Measurements from ENCODE around the gene GTSF1L.
A peak's percentile ranks its signal among the peaks of the same experiment; 100 is the strongest.
"Not testable (repeated sequence)": the region's sequence is repeated elsewhere in the genome, so short reads cannot be mapped to it uniquely, and the experiment has no call there.

Gene GTSF1L

GRCh38 chr20:43726811-43727338 is at the start of gene GTSF1L:
Gene GTSF1L (minus strand): TSS chr20:43727002. CDS start chr20:43726694, 308 bp downstream.
- no peak for DNase-seq (ENCODE audit: low spot score)

- no peak for DNase-seq (ENCODE audit: low spot score)
Measured at GRCh38 chr20:43774754-43775153, 48.0 kb upstream of the GTSF1L start.

- no peak for DNase-seq (ENCODE audit: low spot score)
Measured at GRCh38 chr20:43771503-43772190, 44.8 kb upstream of the GTSF1L start.

GRCh38 chr20:43770342-43770741 is 43.5 kb upstream of the GTSF1L start:
- no peak for DNase-seq (ENCODE audit: low spot score)

GRCh38 chr20:43767686-43768474 is 41.1 kb upstream of the GTSF1L start:
- no peak for DNase-seq (ENCODE audit: low spot score)

- no peak for DNase-seq (ENCODE audit: low spot score)
Measured at GRCh38 chr20:43766917-43767316, 40.1 kb upstream of the GTSF1L start.

- no peak for DNase-seq (ENCODE audit: low spot score)
Measured at GRCh38 chr20:43766385-43766784, 39.6 kb upstream of the GTSF1L start.

GRCh38 chr20:43765916-43766315 is 39.1 kb upstream of the GTSF1L start:
- DNase-seq (ENCODE audit: low spot score): no peak

- DNase-seq (ENCODE audit: low spot score): no peak
Measured at GRCh38 chr20:43762911-43763310, 36.1 kb upstream of the GTSF1L start.

GRCh38 chr20:43761386-43762340 is 34.9 kb upstream of the GTSF1L start:
- no peak for DNase-seq (ENCODE audit: low spot score)

- not testable (repeated sequence) for DNase-seq (ENCODE audit: low spot score)
Measured at GRCh38 chr20:43757888-43758287, 31.1 kb upstream of the GTSF1L start.

- DNase-seq (ENCODE audit: low spot score): no peak
Measured at GRCh38 chr20:43755851-43756250, 29.0 kb upstream of the GTSF1L start.

GRCh38 chr20:43755390-43755789 is 28.6 kb upstream of the GTSF1L start:
- DNase-seq (ENCODE audit: low spot score): no peak

- DNase-seq (ENCODE audit: low spot score): no peak
Measured at GRCh38 chr20:43752561-43753301, 25.9 kb upstream of the GTSF1L start.

- no peak for DNase-seq (ENCODE audit: low spot score)
Measured at GRCh38 chr20:43752051-43752360, 25.2 kb upstream of the GTSF1L start.

GRCh38 chr20:43751167-43752050 is 24.6 kb upstream of the GTSF1L start:
- DNase-seq (ENCODE audit: low spot score): no peak

GRCh38 chr20:43750774-43751166 is 24.0 kb upstream of the GTSF1L start:
- DNase-seq (ENCODE audit: low spot score): no peak

GRCh38 chr20:43749734-43750294 is 23.0 kb upstream of the GTSF1L start:
- peak; percentile 84 for DNase-seq (ENCODE audit: low spot score)

- DNase-seq (ENCODE audit: low spot score): no peak
Measured at GRCh38 chr20:43748274-43748673, 21.5 kb upstream of the GTSF1L start.

Data from COLO829 (cell line).